GM23338 (cell line): ENCODE measurements around the gene SYNPO.

Experiments used
- CREB1 ChIP-seq: fragments of 250-450 bp; sonication (Bioruptor Pico); IDR thresholded peaks from 2 replicates; pipeline ENCODE4 v1.5.0; 2020; ENCODE audit warnings: low read depth, mild to moderate bottlenecking, moderate library complexity
- CTCF ChIP-seq, 2 experiments: fragments of 200-600 bp in 1 of 2; sonication (generic) in 1 of 2; conservative IDR thresholded peaks; 2 replicates each; pipeline versions ENCODE4 v1.5.1 to v1.6.1; 2016 to 2017; ENCODE audit warnings: antibody characterized with exemption in 2 of 2, low read depth in 2 of 2, mild to moderate bottlenecking in 2 of 2, moderate library complexity in 1 of 2
- ETS1 ChIP-seq: IDR thresholded peaks from 2 replicates; pipeline ENCODE4 v1.6.1; 2016; ENCODE audit warnings: antibody characterized with exemption
- EZH2 ChIP-seq: fragments of 200-600 bp; sonication (generic); IDR thresholded peaks from one replicate; pipeline ENCODE4 v1.8.0; 2017; ENCODE audit warnings: antibody characterized with exemption, mild to moderate bottlenecking, low read depth; ENCODE audit not compliant: unreplicated experiment
- EZH2phosphoT487 ChIP-seq: fragments of 200-600 bp; sonication (generic); IDR thresholded peaks from one replicate; pipeline ENCODE4 v1.8.1; 2018; ENCODE audit warnings: antibody characterized with exemption; ENCODE audit not compliant: unreplicated experiment
- JUNB ChIP-seq: IDR thresholded peaks from one replicate; pipeline ENCODE4 v1.6.1; 2016; ENCODE audit warnings: antibody characterized with exemption; ENCODE audit not compliant: unreplicated experiment
- POLR2AphosphoS5 ChIP-seq: IDR thresholded peaks from 2 replicates; pipeline ENCODE4 v1.6.1; 2016; ENCODE audit warnings: antibody characterized with exemption, low read depth
- ZNF114 ChIP-seq: fragments of 250-450 bp; sonication (Bioruptor Pico); IDR thresholded peaks from 2 replicates; pipeline ENCODE4 v1.5.0; 2020; ENCODE audit warnings: mild to moderate bottlenecking, moderate library complexity
- TF ChIP-seq, protein P1 (sequence below): IDR thresholded peaks from one replicate; pipeline ENCODE4 v1.6.1; 2018; ENCODE audit warnings: antibody characterized with exemption; ENCODE audit not compliant: unreplicated experiment

DNA sequence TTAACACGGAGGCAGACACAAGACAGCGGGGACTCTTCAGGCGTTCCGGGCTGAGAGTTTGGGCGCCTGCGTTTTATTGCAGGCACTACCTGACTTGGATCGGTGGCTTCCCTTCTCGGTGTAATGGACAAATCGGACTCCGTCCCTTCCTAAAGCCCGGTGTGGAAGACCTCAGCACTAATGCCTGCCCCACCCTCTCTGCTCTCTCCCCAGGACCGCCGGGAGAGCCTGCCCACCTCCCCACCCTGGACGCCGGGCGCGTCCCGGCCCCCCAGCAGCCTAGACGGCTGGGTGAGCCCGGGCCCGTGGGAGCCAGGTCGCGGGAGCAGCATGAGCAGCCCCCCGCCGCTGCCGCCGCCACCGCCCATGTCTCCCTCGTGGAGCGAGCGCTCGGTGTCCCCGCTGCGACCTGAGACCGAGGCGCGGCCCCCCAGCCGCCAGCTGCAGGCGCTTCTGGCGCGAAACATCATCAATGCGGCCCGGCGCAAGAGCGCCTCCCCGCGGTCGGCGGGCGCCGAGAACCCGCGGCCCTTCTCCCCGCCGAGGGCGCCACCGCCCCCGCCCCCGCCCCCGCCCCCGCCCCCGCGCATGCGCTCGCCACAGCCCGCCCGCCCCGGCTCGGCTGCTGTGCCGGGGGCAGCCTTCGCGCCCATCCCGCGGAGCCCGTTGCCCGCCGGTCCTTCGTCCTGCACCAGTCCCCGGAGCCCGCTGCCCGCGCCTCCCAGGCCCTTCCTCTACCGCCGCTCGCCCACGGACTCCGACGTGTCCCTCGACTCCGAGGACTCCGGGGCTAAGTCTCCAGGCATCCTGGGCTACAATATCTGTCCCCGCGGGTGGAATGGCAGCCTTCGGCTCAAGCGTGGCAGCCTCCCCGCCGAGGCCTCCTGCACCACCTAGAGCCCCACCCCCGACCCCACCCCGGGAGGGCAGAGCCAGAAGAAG is 16.0 kb downstream of the SYNPO start:
- TF ChIP-seq CTCF (conservative IDR thresholded peaks at IDR 0.05; ENCODE audit: low read depth in 2 of 2) (peak; percentile 14 to 76; a peak in 2 of 4 replicates), EZH2 (no peak), EZH2phosphoT487 (no peak), ZNF114 (CRISPR knock-in tag) (no peak), POLR2AphosphoS5 (peak; percentile 76), CREB1 (CRISPR knock-in tag) (peak; percentile 47; the same call in 1 of the 2 replicates), JUNB (no peak), ETS1 (no peak)
- TF ChIP-seq, protein P1, sequence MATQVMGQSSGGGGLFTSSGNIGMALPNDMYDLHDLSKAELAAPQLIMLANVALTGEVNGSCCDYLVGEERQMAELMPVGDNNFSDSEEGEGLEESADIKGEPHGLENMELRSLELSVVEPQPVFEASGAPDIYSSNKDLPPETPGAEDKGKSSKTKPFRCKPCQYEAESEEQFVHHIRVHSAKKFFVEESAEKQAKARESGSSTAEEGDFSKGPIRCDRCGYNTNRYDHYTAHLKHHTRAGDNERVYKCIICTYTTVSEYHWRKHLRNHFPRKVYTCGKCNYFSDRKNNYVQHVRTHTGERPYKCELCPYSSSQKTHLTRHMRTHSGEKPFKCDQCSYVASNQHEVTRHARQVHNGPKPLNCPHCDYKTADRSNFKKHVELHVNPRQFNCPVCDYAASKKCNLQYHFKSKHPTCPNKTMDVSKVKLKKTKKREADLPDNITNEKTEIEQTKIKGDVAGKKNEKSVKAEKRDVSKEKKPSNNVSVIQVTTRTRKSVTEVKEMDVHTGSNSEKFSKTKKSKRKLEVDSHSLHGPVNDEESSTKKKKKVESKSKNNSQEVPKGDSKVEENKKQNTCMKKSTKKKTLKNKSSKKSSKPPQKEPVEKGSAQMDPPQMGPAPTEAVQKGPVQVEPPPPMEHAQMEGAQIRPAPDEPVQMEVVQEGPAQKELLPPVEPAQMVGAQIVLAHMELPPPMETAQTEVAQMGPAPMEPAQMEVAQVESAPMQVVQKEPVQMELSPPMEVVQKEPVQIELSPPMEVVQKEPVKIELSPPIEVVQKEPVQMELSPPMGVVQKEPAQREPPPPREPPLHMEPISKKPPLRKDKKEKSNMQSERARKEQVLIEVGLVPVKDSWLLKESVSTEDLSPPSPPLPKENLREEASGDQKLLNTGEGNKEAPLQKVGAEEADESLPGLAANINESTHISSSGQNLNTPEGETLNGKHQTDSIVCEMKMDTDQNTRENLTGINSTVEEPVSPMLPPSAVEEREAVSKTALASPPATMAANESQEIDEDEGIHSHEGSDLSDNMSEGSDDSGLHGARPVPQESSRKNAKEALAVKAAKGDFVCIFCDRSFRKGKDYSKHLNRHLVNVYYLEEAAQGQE: no peak
